ENCODE data around the gene NAA60.

GRCh38 chr16:3468501-3468900, 25.0 kb downstream of the NAA60 start:
- TF ChIP-seq EZH2 (IDR thresholded peaks at IDR 0.05; ENCODE audit: insufficient read depth, poor library complexity, severe bottlenecking) (no peak), EZH2phosphoT487 (IDR thresholded peaks at IDR 0.05; ENCODE audit: insufficient read depth, low read depth) (no peak)
